Measurements from ENCODE around the gene KIAA1217. TPM values are rescaled to one million over a fixed set of nuclear protein-coding genes. Genes with fewer than 3 reads are reported as not detected.

Gene KIAA1217
- total RNA-seq, 3 donors from 2014 or later: 49.5 to 94.5 (median 63.9) TPM

DNA sequence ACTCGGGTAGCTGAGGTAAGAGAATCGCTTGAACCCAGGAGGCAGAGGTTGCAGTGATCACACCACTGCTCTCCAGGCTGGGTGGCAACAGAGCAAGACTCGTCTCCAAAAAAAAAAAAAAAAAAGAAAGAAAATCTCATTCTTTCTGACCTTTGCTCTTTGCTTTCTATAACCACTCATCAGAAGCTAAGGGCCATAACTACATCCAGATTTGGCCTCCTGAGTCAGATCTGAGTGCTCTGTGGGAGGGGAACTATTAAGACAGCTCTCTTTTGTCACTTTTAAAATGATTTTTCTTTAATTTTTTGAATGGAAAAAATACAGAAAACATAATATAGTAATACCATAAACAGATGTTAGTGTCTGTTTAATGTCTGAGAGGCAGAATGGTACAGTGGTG, 210.1 kb downstream of the KIAA1217 start:
- Histone ChIP-seq H3K36me3 (ENCODE audit: low read depth) (no peaks in the 10 kb centered on the region), H3K4me1 (ENCODE audit: low read depth) (peaks cover 3% of the 10 kb centered on the region), H3K4me3 (no peak overlapping the region), H3K9me3 (no peaks in the 10 kb centered on the region)
- peak; percentile 57 for ATAC-seq
- intact Hi-C loops (cut with DNase I, micrococcal nuclease): no loop called here
- DNase-seq: peak in 1 of 3 donors; percentile 12
- TF ChIP-seq, protein P1, sequence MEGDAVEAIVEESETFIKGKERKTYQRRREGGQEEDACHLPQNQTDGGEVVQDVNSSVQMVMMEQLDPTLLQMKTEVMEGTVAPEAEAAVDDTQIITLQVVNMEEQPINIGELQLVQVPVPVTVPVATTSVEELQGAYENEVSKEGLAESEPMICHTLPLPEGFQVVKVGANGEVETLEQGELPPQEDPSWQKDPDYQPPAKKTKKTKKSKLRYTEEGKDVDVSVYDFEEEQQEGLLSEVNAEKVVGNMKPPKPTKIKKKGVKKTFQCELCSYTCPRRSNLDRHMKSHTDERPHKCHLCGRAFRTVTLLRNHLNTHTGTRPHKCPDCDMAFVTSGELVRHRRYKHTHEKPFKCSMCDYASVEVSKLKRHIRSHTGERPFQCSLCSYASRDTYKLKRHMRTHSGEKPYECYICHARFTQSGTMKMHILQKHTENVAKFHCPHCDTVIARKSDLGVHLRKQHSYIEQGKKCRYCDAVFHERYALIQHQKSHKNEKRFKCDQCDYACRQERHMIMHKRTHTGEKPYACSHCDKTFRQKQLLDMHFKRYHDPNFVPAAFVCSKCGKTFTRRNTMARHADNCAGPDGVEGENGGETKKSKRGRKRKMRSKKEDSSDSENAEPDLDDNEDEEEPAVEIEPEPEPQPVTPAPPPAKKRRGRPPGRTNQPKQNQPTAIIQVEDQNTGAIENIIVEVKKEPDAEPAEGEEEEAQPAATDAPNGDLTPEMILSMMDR (IDR thresholded peaks at IDR 0.05): no peak

DNA sequence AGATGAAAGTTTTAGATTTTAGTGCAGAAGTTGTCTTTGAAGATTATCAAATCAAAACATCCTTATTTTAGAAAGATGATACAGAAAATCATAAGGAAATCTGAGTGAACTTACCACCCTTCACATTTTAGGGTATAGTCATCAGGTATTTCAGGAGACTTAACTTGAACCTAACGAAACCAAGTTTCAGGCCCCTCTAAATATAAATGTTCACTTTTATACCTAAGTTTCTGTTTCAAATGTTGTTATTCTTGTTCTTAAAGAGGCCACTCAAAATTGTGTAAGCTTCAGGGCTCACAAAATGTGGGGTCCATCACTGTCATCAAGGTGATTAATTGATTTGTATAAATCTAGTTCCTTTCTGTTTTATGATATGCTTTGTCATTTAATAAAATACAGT, 216.2 kb downstream of the KIAA1217 start:
- H3K4me1 ChIP-seq (ENCODE audit: low read depth): no peaks in the 10 kb centered on the region
- TF ChIP-seq, protein P1 (IDR thresholded peaks at IDR 0.05): no peak
- no peak for ATAC-seq
- no peak for DNase-seq
- intact Hi-C loops (cut with DNase I, micrococcal nuclease): no loop called here
- no peaks in the 10 kb centered on the region for H3K36me3 ChIP-seq (ENCODE audit: low read depth)
- no peaks in the 10 kb centered on the region for H3K9me3 ChIP-seq
- no peak overlapping the region for H3K4me3 ChIP-seq

DNA sequence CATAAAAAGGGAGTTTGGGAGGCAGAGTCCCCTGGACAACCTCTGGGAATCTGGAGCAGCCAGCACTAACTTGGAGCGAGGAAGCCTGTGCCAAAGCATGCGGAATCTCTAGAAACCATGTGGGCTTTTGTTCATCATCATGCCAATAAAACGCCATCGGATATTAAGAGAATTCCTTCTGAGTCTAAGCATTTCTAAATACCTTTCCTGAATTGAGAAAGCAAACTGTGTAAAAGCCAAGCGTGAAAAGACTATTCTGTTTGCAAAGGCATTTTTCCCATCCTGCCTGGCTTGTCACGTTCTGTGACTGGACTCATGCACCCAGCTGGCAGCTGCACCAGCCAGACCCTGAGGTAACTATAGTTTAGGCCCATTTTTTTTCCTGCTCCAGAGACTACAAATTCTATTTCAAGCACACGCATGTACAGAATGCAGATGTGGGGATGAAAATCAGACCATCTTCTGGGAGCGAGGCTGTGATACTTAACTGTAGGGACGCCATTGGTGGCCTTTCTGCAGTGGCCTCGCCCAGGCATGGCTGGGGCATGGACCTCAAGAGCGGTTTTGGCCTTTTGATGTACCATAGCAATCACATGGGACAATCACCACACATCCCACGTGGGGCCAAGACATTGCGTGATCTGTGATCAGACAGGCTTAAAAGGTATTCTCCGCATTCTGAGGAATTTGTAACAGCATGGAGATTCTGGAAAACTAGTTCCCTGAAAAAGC, 218.9 kb downstream of the KIAA1217 start:
- ATAC-seq (no peak), DNase-seq (no peak)
- H3K4me1 ChIP-seq (ENCODE audit: low read depth): no peaks in the 10 kb centered on the region
- H3K4me3 ChIP-seq: no peak overlapping the region
- H3K36me3 ChIP-seq (ENCODE audit: low read depth): no peaks in the 10 kb centered on the region
- intact Hi-C loops (cut with DNase I, micrococcal nuclease): no loop called here
- TF ChIP-seq, protein P1 (IDR thresholded peaks at IDR 0.05): no peak
- no peaks in the 10 kb centered on the region for H3K9me3 ChIP-seq

DNA sequence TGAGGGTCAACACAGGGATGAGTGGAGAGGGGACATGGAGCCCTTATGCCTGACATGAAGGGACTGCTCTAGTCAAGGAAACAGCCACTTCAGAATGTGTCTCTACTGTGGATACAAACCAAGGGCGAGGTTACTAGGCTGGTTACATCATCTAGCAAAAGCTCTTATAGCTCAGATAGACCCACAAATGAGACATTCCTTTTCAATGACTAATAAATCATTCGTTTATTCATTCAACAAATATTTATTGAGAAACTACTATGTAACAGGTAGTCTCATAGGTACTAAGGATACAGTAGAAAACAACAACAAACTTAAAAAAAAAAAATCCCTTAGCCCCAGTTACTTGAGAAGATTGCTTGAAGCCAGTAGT, 219.5 kb downstream of the KIAA1217 start:
- no peaks in the 10 kb centered on the region for H3K9me3 ChIP-seq
- DNase-seq (no peak), ATAC-seq (peak; percentile 60)
- H3K4me1 ChIP-seq (ENCODE audit: low read depth): no peaks in the 10 kb centered on the region
- H3K36me3 ChIP-seq (ENCODE audit: low read depth): no peaks in the 10 kb centered on the region
- TF ChIP-seq, protein P1 (IDR thresholded peaks at IDR 0.05): no peak
- intact Hi-C loops (cut with DNase I, micrococcal nuclease): no loop called here
- H3K4me3 ChIP-seq: no peak overlapping the region

DNA sequence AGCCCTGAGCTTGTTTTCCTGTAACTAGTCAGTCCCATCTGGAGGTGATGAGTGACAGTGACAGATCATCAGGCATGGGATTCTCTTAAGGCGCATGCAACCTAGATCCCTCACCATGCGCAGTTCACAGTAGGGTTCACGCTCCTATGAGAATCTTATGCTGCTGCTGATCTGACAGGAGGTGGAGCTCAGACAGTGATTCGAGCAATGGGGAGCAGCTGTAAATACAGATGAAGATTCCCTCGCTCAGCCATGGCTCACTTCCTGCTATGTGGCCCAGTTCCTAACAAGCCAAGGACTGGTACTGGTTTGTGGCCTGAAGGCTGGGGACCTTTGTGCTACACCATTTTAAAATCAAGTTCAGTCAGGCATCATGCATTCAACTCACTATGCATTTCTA, 221.7 kb downstream of the KIAA1217 start:
- H3K4me1 ChIP-seq (ENCODE audit: low read depth): no peaks in the 10 kb centered on the region
- TF ChIP-seq, protein P1 (IDR thresholded peaks at IDR 0.05): no peak
- ATAC-seq: no peak

More for the DNA sequence above, 221.7 kb downstream of the KIAA1217 start:
- H3K9me3 ChIP-seq: no peaks in the 10 kb centered on the region
- no peak overlapping the region for H3K4me3 ChIP-seq
- DNase-seq: no peak
- intact Hi-C loops (cut with DNase I, micrococcal nuclease): no loop called here
- no peaks in the 10 kb centered on the region for H3K36me3 ChIP-seq (ENCODE audit: low read depth)
